HG03565 (cell line): ENCODE measurements around the gene ZNF69.
"Not testable (repeated sequence)": the region's sequence is repeated elsewhere in the genome, so short reads cannot be mapped to it uniquely, and the experiment has no call there.

ENCODE experiments used
- ATAC-seq: cut with Tn5 transposase; IDR thresholded peaks from one replicate; pipeline ENCODE4 v1.9.1; 2021; ENCODE audit warnings: mild to moderate bottlenecking, moderate library complexity; ENCODE audit not compliant: unreplicated experiment

Gene ZNF69

DNA sequence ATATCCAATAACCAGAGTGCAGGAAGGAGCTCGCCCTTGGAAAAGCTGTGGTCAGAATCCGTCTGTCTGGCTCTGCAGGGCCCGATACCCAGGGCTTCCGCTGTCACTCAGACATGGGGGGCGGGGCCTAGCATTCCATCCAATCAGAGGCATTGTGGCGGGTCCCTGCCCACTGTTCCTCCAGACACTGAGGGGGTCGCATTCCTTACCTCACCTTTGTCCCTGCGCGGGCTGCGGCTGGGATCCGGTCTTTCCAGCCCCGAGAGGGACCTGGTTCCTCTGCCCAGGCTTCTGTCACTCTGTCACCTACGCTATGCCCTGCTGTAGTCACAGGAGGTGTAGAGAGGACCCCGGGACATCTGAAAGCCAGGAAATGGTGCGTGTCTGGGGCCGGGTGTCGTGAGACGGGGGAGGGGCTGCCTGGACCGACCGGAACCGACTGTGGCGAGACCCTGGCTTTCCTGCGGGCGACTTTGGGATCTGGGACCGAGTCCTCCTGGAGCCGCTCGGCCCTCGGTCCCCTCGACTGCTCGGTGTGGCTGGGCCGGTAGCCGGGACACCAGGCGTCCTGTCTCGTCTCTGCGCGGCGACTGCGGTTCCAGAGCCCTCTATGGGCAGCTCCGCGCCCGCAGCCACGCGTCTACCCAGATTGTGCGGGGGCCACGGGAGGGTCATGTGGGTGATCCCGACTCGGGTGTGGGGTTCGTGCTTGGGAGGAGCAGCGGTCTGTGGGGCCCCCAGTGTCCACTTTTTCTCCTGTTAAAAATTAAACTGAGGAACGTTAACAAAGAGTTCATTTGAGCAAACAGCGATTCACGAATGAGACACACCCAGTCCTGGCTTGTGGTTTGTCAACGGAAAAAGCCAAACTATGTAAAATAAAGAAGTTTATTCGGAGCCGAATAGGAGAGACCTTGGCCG, at the start of gene ZNF69:
ZNF69 (plus strand) TSS at position 172 of the 921 bp plus-strand sequence; CDS start at position 314, 142 bp downstream.
- no peak for ATAC-seq

DNA sequence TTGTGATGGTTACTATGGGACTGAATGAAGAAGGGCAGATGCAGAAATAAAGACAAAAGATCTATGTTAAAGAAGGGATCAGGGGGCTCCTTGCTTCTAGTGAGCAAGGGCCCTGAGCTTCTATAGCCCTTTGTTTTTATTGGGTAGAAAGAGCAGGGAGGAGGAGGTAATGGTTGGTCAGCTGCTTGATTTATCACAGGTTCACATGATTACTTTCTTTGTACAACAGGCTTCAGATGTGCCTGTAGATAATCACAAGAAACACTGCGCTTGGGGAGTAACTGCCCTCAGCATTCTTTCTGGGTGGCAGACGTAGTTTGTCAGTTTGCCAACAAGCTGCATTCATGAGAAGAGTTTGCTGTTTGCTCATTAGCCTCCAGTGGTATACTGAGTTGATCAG, 43.9 kb upstream of the ZNF69 start:
- ATAC-seq, result no peak

DNA sequence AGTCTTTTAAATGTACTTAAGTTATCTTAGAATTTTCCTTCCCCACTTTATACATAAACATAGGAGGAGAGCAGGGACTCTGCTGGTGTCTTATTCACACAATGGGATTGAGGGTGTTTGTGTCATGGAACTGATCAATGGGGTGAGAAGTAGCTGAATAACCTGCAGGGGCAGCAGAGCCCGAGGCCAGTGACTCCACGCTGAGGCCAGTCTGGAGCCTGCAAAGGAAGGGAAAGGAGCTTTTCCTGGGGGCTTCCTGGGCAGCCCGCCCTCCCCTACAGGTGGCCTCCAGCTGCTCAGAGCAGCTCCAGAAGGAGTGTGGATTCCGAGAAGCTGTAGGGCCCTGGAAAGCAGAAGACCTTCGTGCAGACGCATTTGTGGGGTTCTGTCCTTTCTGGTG, 40.0 kb upstream of the ZNF69 start:
- not testable (repeated sequence) for ATAC-seq

DNA sequence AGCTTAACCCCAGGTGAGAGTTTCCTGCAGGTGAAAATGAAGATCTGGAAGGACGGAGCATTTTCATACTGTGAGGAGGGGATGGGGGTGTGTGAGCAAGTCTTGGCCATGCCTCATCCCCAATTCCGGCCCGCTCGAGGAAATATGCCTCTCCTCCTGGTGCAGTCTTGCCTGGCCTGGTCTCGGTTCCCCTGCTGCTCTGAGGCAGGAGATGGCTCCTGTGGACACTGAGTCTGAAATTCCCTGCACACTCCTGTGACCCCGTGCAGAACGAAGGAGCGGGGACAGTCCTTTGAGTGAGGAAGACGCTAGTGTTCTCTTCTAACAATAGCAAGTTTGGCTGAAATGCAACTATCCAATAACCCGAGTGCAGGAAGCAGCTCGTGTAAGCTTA, 39.4 kb upstream of the ZNF69 start:
- ATAC-seq, result peak; percentile 11

DNA sequence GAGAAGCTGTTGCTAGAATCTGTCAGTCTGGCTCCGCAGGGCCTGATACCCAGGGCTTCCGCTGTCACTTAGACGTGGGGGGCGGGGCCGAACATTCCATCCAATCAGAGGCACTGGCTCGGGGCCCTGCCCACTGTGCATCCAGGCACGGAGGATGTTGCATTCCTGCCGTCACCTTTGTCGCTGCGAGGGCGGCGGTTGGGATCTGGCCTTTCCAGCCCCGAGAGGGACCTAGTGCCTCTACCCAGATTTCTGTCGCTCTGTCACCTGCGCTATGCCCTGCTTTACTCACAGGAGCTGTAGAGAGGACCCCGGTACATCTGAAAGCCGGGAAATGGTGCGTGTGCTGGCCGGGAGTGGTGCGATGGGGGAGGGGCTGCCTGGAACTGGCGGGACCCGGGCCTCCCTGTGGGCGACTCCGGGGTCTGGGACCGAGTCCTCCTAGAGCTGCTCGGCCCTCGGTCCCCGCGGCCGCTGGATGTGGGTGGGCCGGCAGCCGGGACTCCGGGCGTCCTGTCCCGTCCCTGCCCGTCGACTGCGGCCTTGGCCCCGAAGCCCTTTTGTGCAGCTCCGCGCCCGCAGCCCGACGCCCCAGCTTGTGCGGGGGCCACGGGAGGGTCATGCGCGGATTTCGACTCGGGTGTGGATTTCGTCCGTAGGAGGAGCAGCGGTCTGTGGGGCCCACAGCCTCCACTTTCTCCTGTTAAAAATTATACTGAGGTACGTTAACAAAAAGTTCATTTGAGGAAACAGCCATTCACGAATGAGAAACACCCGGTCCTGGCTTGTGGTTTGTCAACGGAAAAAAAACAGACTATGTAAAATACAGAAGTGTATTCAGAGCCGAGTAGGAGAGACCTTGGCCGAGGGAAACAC, 38.8 kb upstream of the ZNF69 start, which contains the start of gene ZNF439:
ZNF439 (plus strand) TSS at position 133 of the 876 bp plus-strand sequence; CDS start at position 275, 142 bp downstream.
- peak; percentile 74 for ATAC-seq

DNA sequence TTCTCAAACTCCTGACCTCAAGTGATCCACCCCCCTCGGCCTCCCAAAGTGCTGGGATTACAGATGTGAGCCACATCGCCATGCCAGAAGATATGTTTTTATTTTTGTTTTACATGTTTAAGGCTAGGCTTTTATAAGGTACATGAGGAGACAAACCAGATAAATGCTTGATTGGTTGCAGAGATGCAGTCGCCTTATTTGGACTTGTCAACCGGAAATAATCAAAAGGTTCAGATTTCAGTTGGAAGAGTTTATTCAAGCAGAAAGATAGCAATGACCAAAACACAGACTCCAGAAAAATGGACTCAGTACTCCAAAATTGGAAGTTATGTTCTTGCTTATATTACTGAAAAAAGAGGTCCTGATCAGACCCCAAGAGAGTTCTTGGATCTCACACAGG, 37.3 kb upstream of the ZNF69 start:
- not testable (repeated sequence) for ATAC-seq

DNA sequence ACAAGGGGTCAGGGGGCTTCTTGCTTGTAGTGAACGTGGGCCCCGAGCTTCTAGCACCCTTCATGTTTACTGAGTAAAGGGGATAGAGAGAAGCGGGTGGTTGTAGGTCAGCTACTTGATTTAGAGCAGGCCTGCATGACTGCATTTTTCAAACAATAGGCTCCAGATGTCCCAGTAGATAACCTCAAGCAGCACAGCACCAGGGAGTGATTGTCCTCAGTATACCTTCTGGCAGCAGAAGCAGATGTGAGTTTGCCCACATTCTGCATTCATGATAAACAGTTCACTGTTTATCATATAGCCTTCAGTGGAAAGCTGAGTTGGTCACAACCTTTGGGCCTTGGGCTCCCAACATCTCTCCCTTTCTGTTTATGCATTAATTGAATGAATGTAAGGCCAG, 34.2 kb upstream of the ZNF69 start:
- ATAC-seq, result no peak

DNA sequence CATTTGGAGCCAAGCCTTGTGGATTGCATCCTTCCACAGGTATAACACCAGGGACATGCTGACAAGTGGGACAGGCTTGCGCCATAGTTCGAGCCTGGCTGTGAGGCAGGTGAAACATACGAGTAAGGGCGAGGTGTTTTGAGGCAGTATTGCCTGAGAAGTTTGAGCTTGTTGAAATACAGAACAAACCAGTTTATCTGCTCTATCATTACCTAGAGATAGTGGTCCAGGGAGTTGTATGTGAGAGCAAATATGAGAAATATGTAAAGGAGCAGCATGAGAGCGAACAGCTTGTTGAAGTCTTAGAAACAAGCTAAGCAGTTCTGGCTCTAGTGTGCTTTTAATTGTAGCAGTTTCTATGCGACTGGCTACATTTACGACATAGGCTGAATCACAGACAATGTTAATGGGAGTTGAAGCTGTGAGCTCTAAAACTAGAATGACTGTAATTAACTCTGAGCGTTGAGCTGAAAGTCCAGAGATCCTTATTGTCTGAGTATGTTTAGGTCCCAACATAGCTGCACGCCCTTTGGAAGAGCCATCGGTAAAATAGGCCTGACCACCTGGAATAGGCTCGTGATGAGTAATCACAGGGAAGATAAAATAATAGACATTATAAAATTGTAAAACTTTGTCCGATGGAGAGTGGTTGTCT, 30.9 kb upstream of the ZNF69 start:
- no peak for ATAC-seq

DNA sequence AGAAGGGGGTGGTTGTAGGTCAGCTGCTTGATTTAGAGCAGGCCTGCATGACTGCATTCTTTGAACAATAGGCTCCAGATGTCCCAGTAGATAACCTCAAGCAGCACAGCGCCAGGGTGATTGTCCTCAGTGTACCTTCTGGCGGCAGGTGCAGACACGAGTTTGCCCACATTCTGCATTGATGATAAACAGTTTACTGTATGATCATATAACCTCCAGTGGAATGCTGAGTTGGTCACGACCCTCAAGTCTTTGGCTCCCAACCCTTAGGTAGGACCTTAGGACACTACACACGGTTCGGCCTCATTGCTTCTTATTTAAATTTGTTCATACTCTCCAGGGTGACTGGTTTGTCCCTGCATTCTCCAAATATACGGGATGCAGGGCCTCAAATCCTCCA, 26.9 kb upstream of the ZNF69 start:
- ATAC-seq, result no peak

DNA sequence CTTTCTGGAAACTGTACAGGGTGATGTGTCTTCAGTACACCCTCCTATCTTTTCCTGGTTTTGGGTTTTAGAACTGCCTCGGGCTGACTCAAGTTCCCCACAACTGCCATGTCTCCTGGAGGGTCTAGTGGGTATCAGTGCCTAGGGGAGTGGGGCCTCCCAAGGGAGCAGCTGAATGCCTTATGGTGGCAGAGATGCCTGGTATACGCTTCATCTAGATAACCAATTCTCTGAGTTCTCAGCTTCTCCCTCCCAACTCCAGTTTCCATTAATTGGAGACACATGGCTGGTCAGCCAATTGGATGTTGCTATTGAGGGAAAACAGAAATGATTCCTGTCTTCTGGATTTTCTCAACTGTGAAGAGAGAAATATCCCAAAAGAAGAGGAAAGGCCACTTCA, 26.3 kb upstream of the ZNF69 start:
- ATAC-seq, result no peak

DNA sequence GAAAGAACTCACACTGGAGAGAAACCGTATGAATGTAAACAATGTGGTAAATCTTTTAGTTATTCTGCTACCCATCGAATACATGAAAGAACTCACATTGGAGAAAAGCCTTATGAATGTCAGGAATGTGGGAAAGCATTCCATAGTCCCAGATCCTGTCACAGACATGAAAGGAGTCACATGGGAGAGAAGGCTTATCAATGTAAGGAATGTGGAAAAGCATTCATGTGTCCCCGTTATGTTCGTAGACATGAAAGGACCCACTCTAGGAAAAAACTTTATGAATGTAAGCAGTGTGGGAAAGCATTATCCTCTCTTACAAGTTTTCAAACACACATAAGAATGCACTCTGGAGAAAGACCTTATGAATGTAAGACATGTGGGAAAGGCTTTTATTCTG, 19.8 kb upstream of the ZNF69 start:
- ATAC-seq, result not testable (repeated sequence)

DNA sequence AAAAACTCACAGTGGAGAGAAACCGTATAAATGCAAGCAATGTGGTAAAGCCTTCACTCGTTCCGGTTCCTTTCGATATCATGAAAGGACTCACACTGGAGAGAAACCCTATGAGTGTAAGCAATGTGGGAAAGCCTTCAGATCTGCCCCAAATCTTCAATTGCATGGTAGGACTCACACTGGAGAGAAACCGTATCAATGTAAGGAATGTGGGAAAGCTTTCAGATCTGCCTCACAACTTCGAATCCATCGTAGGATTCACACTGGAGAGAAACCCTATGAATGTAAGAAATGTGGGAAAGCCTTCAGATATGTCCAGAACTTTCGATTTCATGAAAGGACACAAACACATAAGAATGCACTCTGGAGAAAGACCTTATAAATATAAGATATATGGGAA, 19.4 kb upstream of the ZNF69 start:
- no peak for ATAC-seq

DNA sequence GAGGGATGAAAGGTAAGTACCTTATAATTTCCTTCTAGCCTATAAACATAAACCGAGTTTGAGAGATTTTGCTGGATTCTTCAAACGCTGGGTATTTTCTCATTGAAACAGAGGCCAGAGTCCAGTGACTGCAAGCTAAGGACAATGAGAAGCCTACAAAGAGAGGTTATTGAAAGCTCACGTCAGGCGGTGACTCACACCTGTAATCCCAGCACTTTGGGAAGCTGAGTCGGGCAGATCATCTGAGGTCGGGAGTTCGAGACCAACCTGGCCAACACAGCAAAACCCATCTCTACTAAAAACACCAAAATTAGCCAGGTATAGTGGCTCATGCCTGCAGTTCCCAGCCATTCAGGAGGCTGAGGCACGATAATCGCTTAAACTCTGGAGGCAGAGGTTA, 15.0 kb upstream of the ZNF69 start:
- no peak for ATAC-seq

DNA sequence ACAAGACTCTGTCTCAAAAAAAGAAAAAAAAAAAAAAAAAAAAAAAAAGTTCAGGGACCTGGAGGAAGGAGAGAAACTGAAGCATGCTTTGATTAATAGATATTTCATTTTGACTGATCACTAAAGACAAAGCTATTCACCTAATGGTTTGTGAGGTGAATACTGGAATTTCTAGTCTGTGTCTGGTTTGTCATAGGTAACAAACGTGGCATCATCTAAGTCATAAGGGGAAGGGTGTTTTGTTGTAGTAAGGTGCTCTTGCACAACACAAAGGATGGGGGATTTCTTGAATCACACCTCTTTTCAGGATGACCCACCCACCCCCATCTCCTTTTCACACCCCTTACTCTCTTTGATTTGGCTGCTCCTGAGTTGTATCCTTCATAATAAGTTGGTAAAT, 13.8 kb upstream of the ZNF69 start:
- no peak for ATAC-seq

DNA sequence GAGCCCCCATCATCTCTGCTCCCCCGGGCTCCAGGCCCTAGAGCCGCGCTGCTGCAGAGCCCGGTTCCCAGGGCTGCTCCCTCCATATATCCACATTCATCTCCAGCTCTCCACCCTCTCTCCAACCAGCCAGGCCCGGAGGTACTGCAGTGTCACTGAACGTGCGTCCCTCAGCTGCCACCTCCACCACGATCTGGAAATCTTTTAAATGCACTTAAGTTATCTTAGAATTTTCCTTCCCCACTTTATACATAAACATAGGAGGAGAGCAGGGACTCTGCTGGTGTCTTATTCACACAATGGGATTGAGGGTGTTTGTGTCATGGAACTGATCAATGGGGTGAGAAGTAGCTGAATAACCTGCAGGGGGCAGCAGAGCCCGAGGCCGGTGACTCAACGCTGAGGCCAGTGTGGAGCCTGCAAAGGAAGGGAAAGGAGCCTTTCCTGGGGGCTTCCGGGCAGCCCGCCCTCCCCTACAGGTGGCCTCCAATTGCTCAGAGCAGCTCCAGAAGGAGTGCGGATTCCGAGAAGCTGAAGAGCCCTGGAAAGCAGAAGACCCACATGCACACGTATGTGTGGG, 7.8 kb upstream of the ZNF69 start:
- not testable (repeated sequence) for ATAC-seq

DNA sequence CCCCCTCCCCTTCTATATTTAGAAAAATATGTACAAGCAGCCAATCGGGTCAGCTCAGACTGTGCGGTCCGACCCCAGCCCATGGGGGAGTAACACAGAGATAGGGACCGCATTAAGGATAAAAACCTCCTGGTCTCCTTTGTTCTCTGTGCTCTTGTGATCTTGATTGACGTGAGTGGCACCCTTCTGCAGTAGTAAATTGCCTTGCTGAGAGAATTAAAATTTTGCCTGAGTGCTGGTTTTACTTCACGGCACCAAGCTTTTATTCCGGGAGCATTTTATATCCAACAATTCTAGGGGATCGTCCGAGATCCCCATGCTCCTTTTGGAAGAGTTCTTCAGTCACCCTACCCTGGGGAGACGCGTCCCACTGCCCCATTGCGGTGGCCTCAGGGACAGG, 7.0 kb upstream of the ZNF69 start:
- no peak for ATAC-seq

DNA sequence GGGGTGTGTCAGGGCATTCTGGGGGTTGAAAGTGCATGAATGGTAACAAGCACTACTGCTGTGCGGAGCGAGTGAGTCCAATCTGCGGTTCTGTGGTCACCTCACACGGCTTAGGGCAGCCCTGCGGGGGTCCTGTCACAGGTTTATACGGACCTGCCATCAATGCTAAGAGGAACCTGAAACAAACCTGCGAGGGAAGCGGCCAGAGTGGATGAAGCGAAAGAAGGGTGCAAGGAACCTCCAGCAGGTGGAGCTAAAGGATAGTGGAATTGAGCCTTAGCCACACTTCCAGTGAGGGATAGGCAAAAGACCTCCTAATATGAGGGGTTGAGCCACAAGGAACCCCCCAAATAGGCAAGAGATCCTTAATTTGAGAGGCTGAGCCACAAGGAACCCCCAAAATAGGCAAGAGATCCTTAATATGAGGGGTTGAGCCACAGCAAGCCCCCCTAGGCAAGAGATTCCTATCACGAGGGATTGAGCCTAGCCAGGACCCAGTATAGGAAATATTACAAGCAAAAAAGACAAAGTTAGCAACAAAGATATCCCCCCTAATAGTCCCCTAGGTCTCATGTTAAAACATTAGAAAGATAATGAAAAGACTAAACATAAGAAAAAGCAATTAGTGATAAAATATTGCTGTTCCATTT, 6.3 kb upstream of the ZNF69 start:
- ATAC-seq, result no peak

DNA sequence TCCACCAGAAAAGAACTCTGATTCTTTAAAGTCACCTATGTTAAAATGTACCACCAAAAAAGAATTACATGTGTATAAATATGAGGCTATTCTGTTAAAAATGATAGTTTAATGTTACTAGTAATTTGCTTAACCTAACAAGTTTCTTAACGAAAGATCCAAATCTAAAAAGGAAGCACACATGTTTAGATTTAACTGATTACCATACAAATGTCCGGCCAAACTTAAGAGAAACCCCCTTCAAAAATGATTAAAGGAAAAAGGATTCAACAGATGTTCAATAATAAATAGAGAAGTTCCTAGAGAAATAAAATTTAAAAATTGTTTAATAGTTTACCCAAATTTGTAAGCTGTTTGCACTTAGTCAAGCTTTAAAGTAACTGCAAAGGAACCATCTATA, 5.0 kb upstream of the ZNF69 start:
- ATAC-seq, result no peak

DNA sequence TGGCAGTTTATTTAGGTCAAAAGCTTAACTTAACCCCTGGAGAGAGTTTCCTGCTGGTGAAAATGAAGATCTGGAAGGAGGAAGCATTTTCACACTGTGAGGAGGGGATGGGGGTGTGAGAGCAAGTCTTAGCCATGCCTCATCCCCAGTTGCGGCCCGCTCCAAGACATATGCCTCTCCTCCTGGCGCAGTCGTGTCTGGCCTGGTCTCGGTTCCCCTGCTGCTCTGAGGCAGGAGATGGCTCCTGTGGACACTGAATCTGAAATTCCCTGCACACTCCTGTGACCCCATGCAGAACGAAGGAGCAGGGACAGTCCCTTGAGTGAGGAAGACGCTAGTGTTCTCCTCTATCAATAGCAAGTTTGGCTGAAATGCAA, 360 bp upstream of the ZNF69 start:
- ATAC-seq, result no peak

DNA sequence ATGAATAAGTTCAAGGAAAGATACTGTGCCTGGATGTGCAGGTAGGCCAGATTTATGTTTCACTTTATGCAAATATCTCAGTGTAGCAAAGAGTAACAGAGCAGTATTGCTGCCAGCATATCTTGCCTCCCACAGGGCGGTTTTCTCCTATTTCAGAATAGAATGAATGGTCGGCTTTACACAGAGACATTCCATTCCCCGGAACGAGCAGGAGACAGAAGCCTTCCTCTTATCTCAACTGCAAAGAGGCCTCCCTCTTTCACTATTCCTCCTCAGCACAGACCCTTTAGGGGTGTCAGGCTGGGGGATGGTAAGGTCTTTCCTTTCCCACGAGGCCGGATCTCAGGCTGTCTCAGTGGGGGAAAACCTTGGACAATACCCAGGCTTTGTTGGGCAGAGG, 2.3 kb downstream of the ZNF69 start:
- not testable (repeated sequence) for ATAC-seq
